HCT116 (cell line): Measurements from ENCODE around the gene EIF3I. TPM values are rescaled to one million over a fixed set of nuclear protein-coding genes. Genes with fewer than 3 reads are reported as not detected.

Experiments
- ATAC-seq: fragments of 200-7000 bp; cut with Tn5 transposase; 2 replicates; pipeline ENCODE4 v1.9.1; 2020; ENCODE audit warnings: mild to moderate bottlenecking, moderate library complexity
- BruUV-seq: library from RNA; stranded (reverse); fragments of 400-500 nt; replicated peaks from 2 replicates; lab custom pipeline; 2021; lab: Mats Ljungman, UMichigan
- CTCF ChIA-PET: fragments of 300-600 bp; sonication (Branson Sonifier 250); formaldehyde crosslinking; loops from one replicate; lab custom pipeline; 2021; ENCODE audit warnings: antibody characterized with exemption; lab: Charles Lee
- POLR2A ChIA-PET: fragments of 300-600, 350-600 bp; sonication (Branson Sonifier 250); formaldehyde crosslinking; loops from one replicate; lab custom pipeline; 2021; ENCODE audit warnings: antibody characterized with exemption; lab: Charles Lee
- RAD21 ChIA-PET, 2 experiments: fragments of 300-600 bp; sonication (Branson Sonifier 250); formaldehyde crosslinking; loops; one replicate each; lab custom pipeline; 2023; ENCODE audit warnings: low total read pairs in 2 of 2; ENCODE audit not compliant: uncharacterized antibody in 2 of 2, unreplicated experiment in 2 of 2, low non-redundant PET in 1 of 2; lab: Charles Lee
- DNase-seq: peaks from one replicate; pipeline ENCODE4 v3.0.0-alpha.2; 2010; ENCODE audit warnings: low read depth, low spot score
- H2AFZ ChIP-seq: fragments of 200-600 bp; shearing (Covaris generic), sonication (generic); 2 replicates; pipeline ENCODE4 v1.6.1; 2017; ENCODE audit warnings: low read depth, mixed run types, mixed read lengths, antibody characterized with exemption, low read length; ENCODE audit not compliant: poor library complexity, severe bottlenecking
- H3K27ac ChIP-seq: 2 replicates; pipeline ENCODE4 v1.5.1; 2012; ENCODE audit warnings: low read depth, low read length
- H3K27me3 ChIP-seq: fragments of 200-600 bp; sonication (generic); 2 replicates; pipeline ENCODE4 v1.6.1; 2016; ENCODE audit warnings: mixed run types, low read length, mixed read lengths; ENCODE audit not compliant: insufficient read depth
- H3K36me3 ChIP-seq, 2 experiments: fragments of 200-500 bp in 1 of 2; fragments of 200-600 bp in 1 of 2; sonication (Bioruptor generic) in 1 of 2; sonication (generic) in 1 of 2; 2 replicates each; pipeline versions ENCODE4 v1.5.1 to v1.6.1; 2014 to 2016; ENCODE audit warnings: low read length in 2 of 2, inconsistent platforms in 1 of 2, mixed read lengths in 1 of 2, mixed run types in 1 of 2; ENCODE audit not compliant: insufficient read depth in 2 of 2, control insufficient read depth in 1 of 2
- H3K4me1 ChIP-seq, 2 experiments: fragments of 200-600 bp in 1 of 2; sonication (generic) in 1 of 2; 2 replicates each; pipeline versions ENCODE4 v1.5.1 to v1.6.1; 2012 to 2017; ENCODE audit warnings: low read length in 2 of 2, inconsistent platforms in 1 of 2, mild to moderate bottlenecking in 1 of 2, mixed read lengths in 1 of 2, mixed run types in 1 of 2, moderate library complexity in 1 of 2; ENCODE audit not compliant: insufficient read depth in 2 of 2, control insufficient read depth in 1 of 2
- H3K4me2 ChIP-seq: fragments of 200-600 bp; sonication (generic); 2 replicates; pipeline ENCODE4 v1.6.1; 2017; ENCODE audit warnings: mixed run types, low read length, mixed read lengths
- H3K4me3 ChIP-seq, 2 experiments: fragments of 200-600 bp in 1 of 2; sonication (generic) in 1 of 2; replicated peaks in 1 of 2; 2 replicates each; pipeline ENCODE4 v1.5.1; 2011 to 2016; ENCODE audit warnings: low read length in 2 of 2, control low read depth in 1 of 2, low read depth in 1 of 2, mild to moderate bottlenecking in 1 of 2, mixed read lengths in 1 of 2, mixed run types in 1 of 2
- H3K79me2 ChIP-seq: fragments of 200-600 bp; sonication (generic); 2 replicates; pipeline ENCODE4 v1.6.1; 2017; ENCODE audit warnings: mild to moderate bottlenecking, mixed run types, low read length, moderate library complexity, mixed read lengths; ENCODE audit not compliant: insufficient read depth
- H3K9ac ChIP-seq: fragments of 200-600 bp; sonication (generic); 2 replicates; pipeline ENCODE4 v1.6.1; 2016; ENCODE audit warnings: low read length, mixed read lengths
- H3K9me2 ChIP-seq: fragments of 200-600 bp; sonication (generic), shearing (Covaris generic); 2 replicates; pipeline ENCODE4 v1.6.1; 2017; ENCODE audit warnings: mixed run types, mild to moderate bottlenecking, moderate library complexity; ENCODE audit not compliant: insufficient read depth
- H3K9me3 ChIP-seq, 2 experiments: fragments of 200-500 bp in 1 of 2; fragments of 200-600 bp in 1 of 2; sonication (Bioruptor generic) in 1 of 2; sonication (generic) in 1 of 2; 2 replicates each; pipeline ENCODE4 v1.6.1; 2014 to 2017; ENCODE audit warnings: low read length in 2 of 2, mixed read lengths in 2 of 2, inconsistent platforms in 1 of 2, low read depth in 1 of 2, mild to moderate bottlenecking in 1 of 2, mixed run types in 1 of 2, moderate library complexity in 1 of 2; ENCODE audit not compliant: control insufficient read depth in 1 of 2, insufficient read depth in 1 of 2
- H4K20me1 ChIP-seq: fragments of 200-600 bp; sonication (generic), shearing (Covaris generic); 2 replicates; pipeline ENCODE4 v1.6.1; 2017; ENCODE audit warnings: mixed run types, mild to moderate bottlenecking, moderate library complexity; ENCODE audit not compliant: insufficient read depth
- CEBPB ChIP-seq: IDR thresholded peaks from 2 replicates; pipeline ENCODE4 v1.6.1; 2012; ENCODE audit warnings: low read depth
- ELF1 ChIP-seq: IDR thresholded peaks from 2 replicates; pipeline ENCODE4 v1.6.1; 2012; ENCODE audit warnings: low read depth, borderline replicate concordance
- EZH2 ChIP-seq: fragments of 200-600 bp; sonication (generic); IDR thresholded peaks from 2 replicates; pipeline ENCODE4 v1.6.1; 2017; ENCODE audit warnings: antibody characterized with exemption, mixed run types
- EZH2phosphoT487 ChIP-seq: fragments of 200-600 bp; IDR thresholded peaks from 2 replicates; pipeline ENCODE4 v1.6.1; 2018; ENCODE audit warnings: antibody characterized with exemption, borderline replicate concordance
- JUND ChIP-seq: IDR thresholded peaks from 2 replicates; pipeline ENCODE4 v1.6.1; 2012
- POLR2A ChIP-seq: IDR thresholded peaks from 2 replicates; pipeline ENCODE4 v1.7.0; 2011; ENCODE audit warnings: borderline replicate concordance; ENCODE audit not compliant: insufficient read depth, insufficient read length; ENCODE audit errors: extremely low read depth
- SIN3A ChIP-seq: IDR thresholded peaks from 2 replicates; pipeline ENCODE4 v1.6.1; 2012; ENCODE audit warnings: low read depth
- TCF7L2 ChIP-seq: IDR thresholded peaks from 2 replicates; pipeline ENCODE4 v1.7.0; 2011; ENCODE audit warnings: borderline replicate concordance, inconsistent platforms; ENCODE audit not compliant: insufficient read depth, insufficient read length; ENCODE audit errors: extremely low read depth
- YY1 ChIP-seq: IDR thresholded peaks from 2 replicates; pipeline ENCODE4 v1.6.1; 2011; ENCODE audit warnings: low read length, low read depth, moderate library complexity, mild to moderate bottlenecking; ENCODE audit not compliant: insufficient replicate concordance; ENCODE audit errors: extremely low read depth
- ZNF274 ChIP-seq: fragments of 200-500 bp; sonication (Bioruptor generic); IDR thresholded peaks from 2 replicates; pipeline ENCODE4 v1.6.1; 2014; ENCODE audit warnings: mild to moderate bottlenecking, low read depth, low read length, inconsistent platforms
- intact Hi-C: fragments of 100-400 bp; cut with micrococcal nuclease; formaldehyde crosslinking; loops from 2 replicates; pipeline ENCODE4 v1.10.0; 2022
- total RNA-seq: library from RNA; stranded (reverse); gene quantifications from one replicate; pipeline ENCODE4 v1.2.1, GENCODE V29; 2021; ENCODE audit not compliant: unreplicated experiment
- TF ChIP-seq, protein P1 (sequence below), 3 experiments: fragments of 200-600 bp in 1 of 3; sonication (generic) in 1 of 3; IDR thresholded peaks in 2 of 3; conservative IDR thresholded peaks in 1 of 3; 2 replicates each; pipeline ENCODE4 v1.5.1; 2012 to 2017; ENCODE audit warnings: low read depth in 2 of 3, low read length in 2 of 3, antibody characterized with exemption in 1 of 3, borderline replicate concordance in 1 of 3, control low read depth in 1 of 3, mild to moderate bottlenecking in 1 of 3, mixed read lengths in 1 of 3, mixed run types in 1 of 3, moderate library complexity in 1 of 3; ENCODE audit not compliant: insufficient read depth in 1 of 3
- TF ChIP-seq, protein P2 (sequence below): IDR thresholded peaks from 2 replicates; pipeline ENCODE4 v1.6.1; 2012
- TF ChIP-seq, protein P3 (sequence below): IDR thresholded peaks from 2 replicates; pipeline ENCODE4 v1.6.1; 2012; ENCODE audit warnings: low read depth
- TF ChIP-seq, protein P4 (sequence below): IDR thresholded peaks from 2 replicates; pipeline ENCODE4 v1.6.1; 2012

The EIF3I gene
- total RNA-seq, 1 experiment from 2014 or later = 323 TPM

DNA sequence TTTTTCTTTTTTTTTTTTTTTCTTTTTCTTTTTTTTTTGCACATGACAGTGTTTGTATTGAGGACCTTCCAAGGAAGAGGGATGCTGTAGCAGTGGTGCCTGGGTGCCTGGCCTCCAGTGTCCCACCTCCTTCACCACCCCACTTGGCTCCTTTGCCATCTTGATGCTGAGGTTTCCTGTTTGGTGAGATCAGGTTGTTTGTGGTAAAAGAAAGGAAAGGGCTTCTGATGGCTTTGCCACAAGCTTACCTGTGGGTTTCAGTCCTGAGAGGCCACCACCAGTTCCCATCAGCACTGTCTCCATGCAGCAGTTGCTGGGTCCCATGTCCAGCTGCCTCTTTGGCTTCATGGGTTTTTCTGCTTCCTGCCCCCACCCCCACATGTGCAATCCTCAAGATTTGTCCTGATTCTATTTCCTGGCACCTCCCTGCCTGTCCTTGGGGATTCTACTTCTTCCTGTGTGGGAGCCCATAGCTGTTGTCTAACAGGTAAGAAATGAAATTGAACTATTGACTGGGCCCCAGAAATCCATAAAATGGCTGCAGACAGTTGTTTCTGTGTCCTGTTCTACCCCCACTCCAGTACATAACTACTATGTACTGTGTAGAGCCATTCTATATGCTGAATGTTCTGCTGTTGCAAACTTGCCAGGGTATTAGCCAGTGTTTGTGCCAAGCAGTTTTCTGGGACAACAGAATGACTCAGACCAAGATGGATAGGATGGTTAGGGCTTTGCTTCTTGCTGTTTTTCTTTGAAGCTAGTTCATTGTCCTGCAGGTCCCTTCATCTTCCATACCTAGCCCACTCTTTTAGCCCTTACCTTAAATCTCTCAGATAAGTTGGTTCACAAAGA, 26.0 kb upstream of the EIF3I start (continued):
- no peak for TF ChIP-seq EZH2
- TF ChIP-seq, protein P1, sequence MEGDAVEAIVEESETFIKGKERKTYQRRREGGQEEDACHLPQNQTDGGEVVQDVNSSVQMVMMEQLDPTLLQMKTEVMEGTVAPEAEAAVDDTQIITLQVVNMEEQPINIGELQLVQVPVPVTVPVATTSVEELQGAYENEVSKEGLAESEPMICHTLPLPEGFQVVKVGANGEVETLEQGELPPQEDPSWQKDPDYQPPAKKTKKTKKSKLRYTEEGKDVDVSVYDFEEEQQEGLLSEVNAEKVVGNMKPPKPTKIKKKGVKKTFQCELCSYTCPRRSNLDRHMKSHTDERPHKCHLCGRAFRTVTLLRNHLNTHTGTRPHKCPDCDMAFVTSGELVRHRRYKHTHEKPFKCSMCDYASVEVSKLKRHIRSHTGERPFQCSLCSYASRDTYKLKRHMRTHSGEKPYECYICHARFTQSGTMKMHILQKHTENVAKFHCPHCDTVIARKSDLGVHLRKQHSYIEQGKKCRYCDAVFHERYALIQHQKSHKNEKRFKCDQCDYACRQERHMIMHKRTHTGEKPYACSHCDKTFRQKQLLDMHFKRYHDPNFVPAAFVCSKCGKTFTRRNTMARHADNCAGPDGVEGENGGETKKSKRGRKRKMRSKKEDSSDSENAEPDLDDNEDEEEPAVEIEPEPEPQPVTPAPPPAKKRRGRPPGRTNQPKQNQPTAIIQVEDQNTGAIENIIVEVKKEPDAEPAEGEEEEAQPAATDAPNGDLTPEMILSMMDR (IDR thresholded peaks at IDR 0.05 in 2 of 3, conservative IDR thresholded peaks at IDR 0.05 in 1 of 3; ENCODE audit: borderline replicate concordance in 1 of 3, insufficient read depth in 1 of 3, low read depth in 2 of 3, low read length in 2 of 3) = no peak
- no peak for TF ChIP-seq YY1
- no peak for TF ChIP-seq CEBPB
- TF ChIP-seq EZH2phosphoT487 = no peak

DNA sequence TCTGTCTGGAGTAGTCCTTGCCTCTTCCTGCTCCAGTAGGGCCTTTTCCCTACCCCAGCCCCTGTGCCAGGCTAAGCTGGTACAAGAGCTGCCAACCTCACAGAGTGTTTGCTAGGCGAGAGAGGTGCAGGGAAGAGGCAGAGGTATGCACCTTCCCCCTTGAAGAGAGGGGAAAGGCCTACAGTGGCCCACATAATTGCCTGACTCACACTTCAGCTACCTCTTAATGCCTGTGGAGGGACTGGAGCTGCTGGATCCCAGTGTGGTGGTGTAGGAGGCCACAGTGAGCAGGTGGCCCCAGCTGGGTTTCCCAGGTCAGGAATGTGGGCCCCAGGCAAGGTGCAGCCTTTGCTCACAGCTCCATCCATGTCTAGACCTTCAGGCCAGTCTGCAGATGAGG, 25.1 kb upstream of the EIF3I start:
- H3K9me2 ChIP-seq = no peaks in the 10 kb centered on the region
- no TSS peak for BruUV-seq
- ChIA-PET RAD21 (no interaction called here), POLR2A (no interaction called here), CTCF (interaction anchor here (1.1 kb wide), 1 partner anchor 13 kb away, joined by 3 read pairs; no protein-coding TSS in a partner anchor)
- no peaks in the 10 kb centered on the region; the same call in 1 of the 2 replicates for H4K20me1 ChIP-seq
- intact Hi-C loops = no loop called here
- H3K9me3 ChIP-seq = no peaks in the 10 kb centered on the region
- no peaks in the 10 kb centered on the region for H3K79me2 ChIP-seq
- H3K27ac ChIP-seq = no peak overlapping the region; the same call in 1 of the 2 replicates
- no peak overlapping the region for H3K4me2 ChIP-seq
- no peak for ATAC-seq
- no peaks in the 10 kb centered on the region for H3K27me3 ChIP-seq
- peaks cover 5 to 21% of the 10 kb centered on the region in 2 experiments; a peak in 3 of 4 replicates for H3K4me1 ChIP-seq
- peaks cover 27 to 50% of the 10 kb centered on the region in 2 experiments for H3K36me3 ChIP-seq
- no peak overlapping the region for H3K4me3 ChIP-seq
- H3K9ac ChIP-seq = no peak overlapping the region
- no peak overlapping the region for H2AFZ ChIP-seq
- DNase-seq = no peak
- TF ChIP-seq, protein P2, sequence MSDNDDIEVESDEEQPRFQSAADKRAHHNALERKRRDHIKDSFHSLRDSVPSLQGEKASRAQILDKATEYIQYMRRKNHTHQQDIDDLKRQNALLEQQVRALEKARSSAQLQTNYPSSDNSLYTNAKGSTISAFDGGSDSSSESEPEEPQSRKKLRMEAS = no peak
- no peak for TF ChIP-seq ELF1
- no peak for TF ChIP-seq POLR2A
- no peak for TF ChIP-seq SIN3A
- TF ChIP-seq EZH2 = no peak
- TF ChIP-seq, protein P1 (IDR thresholded peaks at IDR 0.05 in 2 of 3, conservative IDR thresholded peaks at IDR 0.05 in 1 of 3; ENCODE audit: borderline replicate concordance in 1 of 3, insufficient read depth in 1 of 3, low read depth in 2 of 3, low read length in 2 of 3) = no peak
- TF ChIP-seq ZNF274 = no peak
- TF ChIP-seq, protein P3, sequence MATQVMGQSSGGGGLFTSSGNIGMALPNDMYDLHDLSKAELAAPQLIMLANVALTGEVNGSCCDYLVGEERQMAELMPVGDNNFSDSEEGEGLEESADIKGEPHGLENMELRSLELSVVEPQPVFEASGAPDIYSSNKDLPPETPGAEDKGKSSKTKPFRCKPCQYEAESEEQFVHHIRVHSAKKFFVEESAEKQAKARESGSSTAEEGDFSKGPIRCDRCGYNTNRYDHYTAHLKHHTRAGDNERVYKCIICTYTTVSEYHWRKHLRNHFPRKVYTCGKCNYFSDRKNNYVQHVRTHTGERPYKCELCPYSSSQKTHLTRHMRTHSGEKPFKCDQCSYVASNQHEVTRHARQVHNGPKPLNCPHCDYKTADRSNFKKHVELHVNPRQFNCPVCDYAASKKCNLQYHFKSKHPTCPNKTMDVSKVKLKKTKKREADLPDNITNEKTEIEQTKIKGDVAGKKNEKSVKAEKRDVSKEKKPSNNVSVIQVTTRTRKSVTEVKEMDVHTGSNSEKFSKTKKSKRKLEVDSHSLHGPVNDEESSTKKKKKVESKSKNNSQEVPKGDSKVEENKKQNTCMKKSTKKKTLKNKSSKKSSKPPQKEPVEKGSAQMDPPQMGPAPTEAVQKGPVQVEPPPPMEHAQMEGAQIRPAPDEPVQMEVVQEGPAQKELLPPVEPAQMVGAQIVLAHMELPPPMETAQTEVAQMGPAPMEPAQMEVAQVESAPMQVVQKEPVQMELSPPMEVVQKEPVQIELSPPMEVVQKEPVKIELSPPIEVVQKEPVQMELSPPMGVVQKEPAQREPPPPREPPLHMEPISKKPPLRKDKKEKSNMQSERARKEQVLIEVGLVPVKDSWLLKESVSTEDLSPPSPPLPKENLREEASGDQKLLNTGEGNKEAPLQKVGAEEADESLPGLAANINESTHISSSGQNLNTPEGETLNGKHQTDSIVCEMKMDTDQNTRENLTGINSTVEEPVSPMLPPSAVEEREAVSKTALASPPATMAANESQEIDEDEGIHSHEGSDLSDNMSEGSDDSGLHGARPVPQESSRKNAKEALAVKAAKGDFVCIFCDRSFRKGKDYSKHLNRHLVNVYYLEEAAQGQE = no peak
- TF ChIP-seq JUND = no peak
- TF ChIP-seq, protein P4, sequence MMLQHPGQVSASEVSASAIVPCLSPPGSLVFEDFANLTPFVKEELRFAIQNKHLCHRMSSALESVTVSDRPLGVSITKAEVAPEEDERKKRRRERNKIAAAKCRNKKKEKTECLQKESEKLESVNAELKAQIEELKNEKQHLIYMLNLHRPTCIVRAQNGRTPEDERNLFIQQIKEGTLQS = no peak
- no peak for TF ChIP-seq TCF7L2
- TF ChIP-seq CEBPB = no peak
